ENCODE data around the gene CHRM3.

The CHRM3 gene

GRCh38 chr1:239417221-239417620 is 30.9 kb downstream of the CHRM3 start:
- DNase-seq = no peak

GRCh38 chr1:239417986-239418640 is 31.7 kb downstream of the CHRM3 start:
- DNase-seq = no peak

- DNase-seq = peak; percentile 30
These were observed 32.3 kb downstream of the CHRM3 start for GRCh38 chr1:239418681-239419080.

- no peak for DNase-seq
These were observed 35.4 kb downstream of the CHRM3 start for GRCh38 chr1:239421811-239422210.

- DNase-seq = no peak
These were observed 36.5 kb downstream of the CHRM3 start for GRCh38 chr1:239422818-239423217.

GRCh38 chr1:239426821-239427475 is 40.6 kb downstream of the CHRM3 start:
- peak; percentile 44 for DNase-seq

- no peak for DNase-seq
These were observed 41.3 kb downstream of the CHRM3 start for GRCh38 chr1:239427712-239428111.

GRCh38 chr1:239428120-239428710 is 41.8 kb downstream of the CHRM3 start:
- no peak for DNase-seq

- DNase-seq = no peak
These were observed 42.8 kb downstream of the CHRM3 start for GRCh38 chr1:239429163-239429562.

- no peak for DNase-seq
These were observed 45.9 kb downstream of the CHRM3 start for GRCh38 chr1:239432255-239432654.

- DNase-seq = no peak
These were observed 47.8 kb downstream of the CHRM3 start for GRCh38 chr1:239434181-239434580.

Measured in hematopoietic multipotent progenitor cell treated with erythropoietin and hydrocortisone succinate and interleukin-3 and kit ligand, for 4 days (in vitro differentiated cells).